Measurements from ENCODE around the gene ARFGAP2.
A peak's percentile ranks its signal among the peaks of the same experiment; 100 is the strongest.
"Not testable (repeated sequence)": the region's sequence is repeated elsewhere in the genome, so short reads cannot be mapped to it uniquely, and the experiment has no call there.

ARFGAP2 gene

GRCh38 chr11:47213950-47214565, 37.4 kb upstream of the ARFGAP2 start:
- DNase-seq: peak; percentile 93
- TF ChIP-seq CTCF (IDR thresholded peaks at IDR 0.05; ENCODE audit: borderline replicate concordance, extremely low read depth, low read length, poor library complexity, severe bottlenecking) (no peak), EZH2 (IDR thresholded peaks at IDR 0.05; ENCODE audit: borderline replicate concordance, low read depth, low read length, severe bottlenecking) (no peak)
- Histone ChIP-seq H3K36me3 (ENCODE audit: insufficient read depth, low read length) (peaks cover 17% of the 10 kb centered on the region), H4K20me1 (ENCODE audit: insufficient read depth, low read length) (peaks cover 2% of the 10 kb centered on the region; the same call in 1 of the 2 replicates), H3K4me3 (ENCODE audit: low read depth in 1 of 2, low read length in 2 of 2) (peak overlapping the region; percentile 83 to 90), H3K9ac (ENCODE audit: low read depth, low read length) (peak overlapping the region; percentile 97), H3K79me2 (ENCODE audit: insufficient read depth, low read length) (peaks cover 34% of the 10 kb centered on the region), H3K9me3 (ENCODE audit: insufficient read depth, low read length, severe bottlenecking) (no peaks in the 10 kb centered on the region), H2AFZ (ENCODE audit: low read depth, low read length) (peak overlapping the region; percentile 98), H3K4me2 (ENCODE audit: insufficient read depth, low read length) (peak overlapping the region; percentile 93), H3K4me1 (ENCODE audit: insufficient read depth, low read length) (peaks cover 44% of the 10 kb centered on the region), H3K27me3 (ENCODE audit: insufficient read depth, low read length, poor library complexity) (no peaks in the 10 kb centered on the region), H3K27ac (ENCODE audit: low read length) (peak overlapping the region; percentile 96)
- peak; percentile 91 for ATAC-seq (ENCODE audit: insufficient read depth, low read depth)

- Histone ChIP-seq H3K4me1 (ENCODE audit: insufficient read depth, low read length) (peaks cover 37% of the 10 kb centered on the region), H3K9me3 (ENCODE audit: insufficient read depth, low read length, severe bottlenecking) (no peaks in the 10 kb centered on the region), H4K20me1 (ENCODE audit: insufficient read depth, low read length) (peaks cover 2% of the 10 kb centered on the region; the same call in 1 of the 2 replicates), H3K79me2 (ENCODE audit: insufficient read depth, low read length) (peaks cover 27% of the 10 kb centered on the region), H3K4me3 (ENCODE audit: low read depth in 1 of 2, low read length in 2 of 2) (no peak overlapping the region), H3K27me3 (ENCODE audit: insufficient read depth, low read length, poor library complexity) (no peaks in the 10 kb centered on the region), H3K36me3 (ENCODE audit: insufficient read depth, low read length) (peaks cover 10% of the 10 kb centered on the region), H3K4me2 (ENCODE audit: insufficient read depth, low read length) (no peak overlapping the region), H3K27ac (ENCODE audit: low read length) (no peak overlapping the region), H2AFZ (ENCODE audit: low read depth, low read length) (no peak overlapping the region), H3K9ac (ENCODE audit: low read depth, low read length) (no peak overlapping the region)
- TF ChIP-seq EZH2 (IDR thresholded peaks at IDR 0.05; ENCODE audit: borderline replicate concordance, low read depth, low read length, severe bottlenecking) (no peak), CTCF (IDR thresholded peaks at IDR 0.05; ENCODE audit: borderline replicate concordance, extremely low read depth, low read length, poor library complexity, severe bottlenecking) (no peak)
- ATAC-seq (ENCODE audit: insufficient read depth, low read depth) (no peak), DNase-seq (no peak)
Observed at GRCh38 chr11:47212938-47213337, 36.3 kb upstream of the ARFGAP2 start.

GRCh38 chr11:47208628-47209027, 31.9 kb upstream of the ARFGAP2 start:
- Histone ChIP-seq H3K27ac (ENCODE audit: low read length) (no peak overlapping the region), H3K4me1 (ENCODE audit: insufficient read depth, low read length) (peaks cover 4% of the 10 kb centered on the region), H2AFZ (ENCODE audit: low read depth, low read length) (no peak overlapping the region), H4K20me1 (ENCODE audit: insufficient read depth, low read length) (no peaks in the 10 kb centered on the region), H3K4me2 (ENCODE audit: insufficient read depth, low read length) (no peak overlapping the region), H3K79me2 (ENCODE audit: insufficient read depth, low read length) (peaks cover 2% of the 10 kb centered on the region; the same call in 1 of the 2 replicates), H3K9me3 (ENCODE audit: insufficient read depth, low read length, severe bottlenecking) (no peaks in the 10 kb centered on the region), H3K9ac (ENCODE audit: low read depth, low read length) (no peak overlapping the region), H3K36me3 (ENCODE audit: insufficient read depth, low read length) (no peaks in the 10 kb centered on the region), H3K4me3 (ENCODE audit: low read depth in 1 of 2, low read length in 2 of 2) (no peak overlapping the region), H3K27me3 (ENCODE audit: insufficient read depth, low read length, poor library complexity) (no peaks in the 10 kb centered on the region)
- DNase-seq: no peak
- no peak for TF ChIP-seq EZH2 (IDR thresholded peaks at IDR 0.05; ENCODE audit: borderline replicate concordance, low read depth, low read length, severe bottlenecking)
- TF ChIP-seq CTCF (IDR thresholded peaks at IDR 0.05; ENCODE audit: borderline replicate concordance, extremely low read depth, low read length, poor library complexity, severe bottlenecking): no peak
- no peak for ATAC-seq (ENCODE audit: insufficient read depth, low read depth)

GRCh38 chr11:47208008-47208552, 31.4 kb upstream of the ARFGAP2 start:
- not testable (repeated sequence) for ATAC-seq (ENCODE audit: insufficient read depth, low read depth); H3K27ac ChIP-seq (ENCODE audit: low read length); H3K27me3 ChIP-seq (ENCODE audit: insufficient read depth, low read length, poor library complexity); H3K36me3 ChIP-seq (ENCODE audit: insufficient read depth, low read length); H3K4me1 ChIP-seq (ENCODE audit: insufficient read depth, low read length); H4K20me1 ChIP-seq (ENCODE audit: insufficient read depth, low read length); H3K4me2 ChIP-seq (ENCODE audit: insufficient read depth, low read length); DNase-seq; H2AFZ ChIP-seq (ENCODE audit: low read depth, low read length); H3K4me3 ChIP-seq (ENCODE audit: low read depth in 1 of 2, low read length in 2 of 2); H3K9me3 ChIP-seq (ENCODE audit: insufficient read depth, low read length, severe bottlenecking); H3K79me2 ChIP-seq (ENCODE audit: insufficient read depth, low read length); H3K9ac ChIP-seq (ENCODE audit: low read depth, low read length)

All from DND-41 (cell line).